Stomach smooth muscle (tissue), 2 donors: ENCODE data around the gene EPB41L4B.
"Not testable (repeated sequence)": the region's sequence is repeated elsewhere in the genome, so short reads cannot be mapped to it uniquely, and the experiment has no call there.

Experiments used
- H3K27ac ChIP-seq: one replicate; pipeline ENCODE4 v1.7.0; 2013; ENCODE audit warnings: mild to moderate bottlenecking, low read length, inconsistent platforms
- H3K27me3 ChIP-seq, 2 donors: one replicate each; pipeline ENCODE4 v1.7.0; 2013; ENCODE audit warnings: low read length in 2 of 2; ENCODE audit not compliant: insufficient read depth in 2 of 2, control insufficient read depth in 1 of 2
- H3K36me3 ChIP-seq, 2 donors: one replicate each; pipeline ENCODE4 v1.7.0; 2013; ENCODE audit warnings: low read length in 2 of 2; ENCODE audit not compliant: control insufficient read depth in 2 of 2, insufficient read depth in 2 of 2
- H3K4me1 ChIP-seq: one replicate; pipeline ENCODE4 v1.7.0; 2013; ENCODE audit warnings: low read length; ENCODE audit not compliant: control insufficient read depth, insufficient read depth
- H3K4me3 ChIP-seq, 2 donors: one replicate each; pipeline ENCODE4 v1.7.0; 2013; ENCODE audit warnings: low read length in 2 of 2
- H3K9ac ChIP-seq, 2 donors: one replicate each; pipeline ENCODE4 v1.7.0; 2013; ENCODE audit warnings: low read length in 2 of 2, mild to moderate bottlenecking in 1 of 2
- H3K9me3 ChIP-seq, 2 donors: one replicate each; pipeline ENCODE4 v1.7.0; 2013; ENCODE audit warnings: low read length in 2 of 2; ENCODE audit not compliant: control insufficient read depth in 2 of 2
- donor health status: healthy.
- donor health status: Pancreatic carcinoma.

The EPB41L4B gene

DNA sequence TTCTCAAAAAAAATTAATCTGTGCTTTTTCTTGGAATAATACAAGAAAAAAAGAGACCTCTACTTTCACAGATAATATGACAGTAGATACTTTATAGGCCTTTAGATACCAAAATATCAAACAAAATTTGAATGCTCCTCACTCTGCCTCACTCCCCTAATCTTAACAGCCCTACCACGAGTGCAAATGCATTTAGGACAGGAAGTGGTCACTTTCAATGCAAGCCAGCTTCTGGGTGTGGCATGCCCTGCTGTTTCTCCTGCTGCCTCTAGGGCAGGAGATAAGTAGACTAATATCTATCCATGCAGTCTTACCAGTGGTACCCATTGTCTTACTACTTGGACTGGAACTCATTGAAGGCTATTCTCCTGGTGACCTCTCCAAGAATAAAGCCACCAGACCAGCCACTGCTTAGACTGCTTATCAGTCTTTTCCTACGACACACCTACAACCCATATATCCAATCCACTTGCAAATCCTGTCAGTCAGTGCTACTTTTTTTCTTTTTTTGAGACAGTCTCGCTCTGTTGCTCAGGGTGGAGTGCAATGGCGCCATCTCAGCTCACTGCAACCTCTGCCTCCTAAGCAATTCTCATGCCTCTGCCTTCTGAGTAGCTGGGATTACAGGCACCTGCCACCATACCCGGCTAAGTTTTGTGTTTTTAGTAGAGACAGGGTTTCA is 176.8 kb downstream of the EPB41L4B start:
- H3K9ac ChIP-seq, result no peak overlapping the region
- H3K4me3 ChIP-seq, result no peak overlapping the region
- H3K36me3 ChIP-seq, result peaks cover 0 to 2% of the 10 kb centered on the region in 2 donors
- no peak overlapping the region for H3K27ac ChIP-seq
- H3K9me3 ChIP-seq, result no peaks in the 10 kb centered on the region
- H3K4me1 ChIP-seq, result no peaks in the 10 kb centered on the region
- H3K27me3 ChIP-seq, result no peaks in the 10 kb centered on the region

DNA sequence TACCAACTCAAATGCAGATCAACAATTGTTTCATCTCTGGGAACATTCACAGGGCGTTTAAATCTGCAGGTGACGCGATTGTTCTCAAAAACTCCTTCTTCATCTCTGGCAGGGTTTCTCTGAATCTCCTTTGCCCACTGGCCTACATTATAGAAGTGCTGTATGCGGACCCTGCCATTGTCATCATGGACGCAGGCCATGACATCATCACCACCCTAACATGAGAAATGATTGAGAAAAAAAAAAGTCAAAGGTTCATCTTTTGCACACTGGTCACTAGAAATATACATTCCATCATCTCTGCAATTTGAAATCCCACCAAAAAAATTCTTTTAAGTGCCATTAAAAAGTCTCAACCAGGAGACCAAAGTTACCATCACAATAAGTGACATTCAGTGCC is 179.5 kb downstream of the EPB41L4B start:
- H3K36me3 ChIP-seq, result no peaks in the 10 kb centered on the region
- H3K4me3 ChIP-seq, result no peak overlapping the region
- no peaks in the 10 kb centered on the region for H3K27me3 ChIP-seq
- H3K4me1 ChIP-seq, result no peaks in the 10 kb centered on the region
- H3K9me3 ChIP-seq, result no peaks in the 10 kb centered on the region
- no peak overlapping the region for H3K9ac ChIP-seq
- no peak overlapping the region for H3K27ac ChIP-seq

DNA sequence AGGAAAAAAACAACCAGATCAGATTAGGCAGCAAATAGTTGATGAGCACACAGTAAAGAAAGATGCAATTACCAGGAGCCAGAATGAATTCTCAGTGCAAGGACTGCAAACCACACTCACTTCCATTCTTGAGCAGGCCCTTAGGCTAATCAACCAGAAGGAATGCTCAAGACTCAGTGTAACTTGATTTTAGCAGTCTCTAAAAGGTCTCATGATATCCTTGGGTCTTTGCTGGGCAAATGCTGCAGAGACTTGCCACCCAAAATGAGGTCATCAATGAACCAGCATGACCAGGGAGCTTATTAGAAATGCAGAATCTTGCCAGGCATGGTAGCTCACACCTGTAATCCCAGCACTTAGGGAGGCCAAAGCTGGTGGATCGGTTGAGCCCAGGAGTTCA is 181.0 kb downstream of the EPB41L4B start:
- H3K36me3 ChIP-seq, result no peaks in the 10 kb centered on the region
- H3K27me3 ChIP-seq, result no peaks in the 10 kb centered on the region
- no peak overlapping the region for H3K4me3 ChIP-seq
- H3K9me3 ChIP-seq, result no peaks in the 10 kb centered on the region
- no peak overlapping the region for H3K27ac ChIP-seq
- no peak overlapping the region for H3K9ac ChIP-seq
- H3K4me1 ChIP-seq, result no peaks in the 10 kb centered on the region

DNA sequence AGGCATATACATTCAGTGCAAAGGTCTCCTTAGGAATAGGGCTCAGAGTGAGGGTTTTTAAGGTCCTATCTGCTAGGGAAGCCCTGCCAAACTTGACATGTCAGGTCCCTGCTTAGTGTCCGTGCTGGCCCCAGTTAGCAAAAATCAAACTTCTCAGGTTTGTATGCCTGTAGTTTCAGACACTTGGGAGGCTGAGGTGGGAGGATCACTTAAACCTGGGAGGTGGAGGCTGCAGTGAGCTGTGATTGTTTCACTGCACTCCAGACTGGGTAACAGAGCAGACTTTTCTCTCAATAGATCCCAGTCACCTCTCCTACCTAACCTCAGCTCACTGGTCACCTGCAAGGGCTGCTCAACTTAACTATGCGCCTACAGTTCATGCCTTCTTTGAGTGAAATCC is 182.4 kb downstream of the EPB41L4B start:
- no peaks in the 10 kb centered on the region for H3K4me1 ChIP-seq
- no peak overlapping the region for H3K27ac ChIP-seq
- H3K27me3 ChIP-seq, result no peaks in the 10 kb centered on the region
- no peak overlapping the region for H3K9ac ChIP-seq
- H3K4me3 ChIP-seq, result no peak overlapping the region
- no peaks in the 10 kb centered on the region for H3K9me3 ChIP-seq
- H3K36me3 ChIP-seq, result no peaks in the 10 kb centered on the region

DNA sequence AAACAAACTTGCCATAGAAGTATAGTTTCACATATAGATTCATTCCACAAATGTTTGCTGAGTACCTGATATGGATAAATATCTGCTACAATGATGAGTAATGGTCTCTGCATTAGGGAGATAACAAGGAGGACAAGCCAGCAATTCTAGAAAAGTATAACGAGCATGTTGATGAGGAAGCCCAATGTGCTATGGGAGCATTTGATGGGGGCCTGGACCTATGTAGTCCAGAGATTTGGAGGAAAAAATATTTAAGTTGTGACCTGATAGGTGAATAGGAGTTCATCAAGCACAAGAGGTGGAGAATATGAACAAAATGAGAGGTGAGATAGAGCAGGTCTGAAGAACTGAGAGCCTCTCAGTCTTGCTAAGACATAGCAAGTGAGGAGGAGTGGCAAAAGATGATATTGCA is 186.7 kb downstream of the EPB41L4B start:
- Histone ChIP-seq H3K4me1 (no peaks in the 10 kb centered on the region), H3K4me3 (no peak overlapping the region), H3K27ac (no peak overlapping the region), H3K9ac (no peak overlapping the region), H3K9me3 (no peaks in the 10 kb centered on the region), H3K27me3 (no peaks in the 10 kb centered on the region), H3K36me3 (no peaks in the 10 kb centered on the region)

DNA sequence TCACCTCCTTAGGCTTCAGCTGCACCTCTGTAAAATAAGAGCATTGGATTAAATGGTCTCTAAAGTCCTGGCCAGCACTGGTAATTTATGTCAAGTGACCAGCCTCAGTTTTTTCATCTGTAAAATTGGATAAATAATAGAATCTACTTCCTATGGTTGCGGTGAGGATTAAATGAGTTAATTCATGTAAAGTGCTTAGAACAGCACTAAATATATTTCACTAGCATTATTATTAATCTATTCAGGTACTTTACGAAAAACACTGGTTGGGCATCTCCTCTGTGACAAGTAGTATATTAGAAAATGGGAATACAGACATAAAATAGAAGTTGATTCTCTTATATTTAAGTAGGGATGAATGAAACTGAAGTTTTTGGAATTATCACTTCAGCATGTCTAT is 187.3 kb downstream of the EPB41L4B start:
- H3K4me1 ChIP-seq, result no peaks in the 10 kb centered on the region
- no peaks in the 10 kb centered on the region for H3K27me3 ChIP-seq
- H3K36me3 ChIP-seq, result no peaks in the 10 kb centered on the region
- no peak overlapping the region for H3K9ac ChIP-seq
- H3K9me3 ChIP-seq, result no peaks in the 10 kb centered on the region
- H3K27ac ChIP-seq, result no peak overlapping the region
- H3K4me3 ChIP-seq, result no peak overlapping the region

DNA sequence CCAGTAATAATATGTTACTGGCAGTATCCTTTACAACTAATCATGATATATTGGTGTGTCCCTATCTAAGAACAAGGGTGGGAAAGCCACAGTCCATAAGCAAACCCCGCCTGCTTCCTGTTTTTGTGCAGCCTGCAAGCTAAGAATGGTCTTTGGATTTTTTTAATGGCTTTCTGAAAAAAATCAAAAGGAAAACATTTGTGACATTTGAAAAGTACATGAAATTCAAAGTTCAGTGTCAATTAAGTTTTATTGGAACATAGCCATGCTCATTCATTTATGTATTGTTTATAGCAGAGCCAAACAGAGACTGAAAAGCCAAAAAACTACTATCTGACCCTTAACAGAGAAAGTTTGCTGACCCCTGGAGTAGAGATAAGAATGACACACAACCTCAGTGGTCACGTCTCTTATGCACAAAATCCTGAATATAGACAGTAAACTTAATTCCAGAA is 188.3 kb downstream of the EPB41L4B start:
- Histone ChIP-seq H3K4me1 (no peaks in the 10 kb centered on the region), H3K4me3 (no peak overlapping the region), H3K27ac (no peak overlapping the region), H3K27me3 (no peaks in the 10 kb centered on the region), H3K9ac (no peak overlapping the region), H3K9me3 (no peaks in the 10 kb centered on the region), H3K36me3 (no peaks in the 10 kb centered on the region)

DNA sequence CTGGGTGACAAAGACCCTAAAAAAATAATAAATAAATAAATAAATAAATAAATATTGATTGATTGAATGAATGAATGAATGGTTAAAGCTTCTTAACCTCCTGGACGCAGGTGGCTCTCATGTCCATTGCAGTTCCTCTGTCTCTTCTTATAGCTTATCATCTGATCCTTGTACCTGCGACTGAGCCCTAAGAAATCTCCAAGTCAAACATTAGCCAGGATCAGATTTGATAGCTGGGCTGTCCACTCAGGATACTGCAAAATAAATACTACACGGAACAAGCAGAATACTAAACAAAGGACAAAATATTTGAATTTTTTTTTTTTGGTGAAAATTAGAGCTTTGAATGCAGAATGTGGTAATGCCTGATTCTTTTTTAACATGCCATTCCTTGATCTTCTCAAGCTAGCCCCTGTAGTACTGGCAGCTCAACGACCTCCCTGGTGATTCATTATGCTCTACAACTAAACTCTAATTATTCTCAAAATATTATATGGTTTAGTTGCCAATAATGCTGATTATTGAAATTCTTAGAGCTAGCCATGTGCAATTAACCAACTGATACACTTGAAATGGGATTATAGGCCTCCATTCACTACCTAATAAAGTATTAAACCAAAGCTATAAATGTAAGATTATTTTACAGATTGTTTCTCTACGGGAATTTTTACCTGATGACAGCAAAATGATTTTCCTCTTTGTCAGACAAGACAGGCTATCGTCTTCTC is 191.2 kb downstream of the EPB41L4B start:
- Histone ChIP-seq H3K27ac (no peak overlapping the region), H3K4me3 (no peak overlapping the region), H3K27me3 (no peaks in the 10 kb centered on the region), H3K36me3 (no peaks in the 10 kb centered on the region), H3K9me3 (no peaks in the 10 kb centered on the region), H3K9ac (no peak overlapping the region), H3K4me1 (no peaks in the 10 kb centered on the region)

DNA sequence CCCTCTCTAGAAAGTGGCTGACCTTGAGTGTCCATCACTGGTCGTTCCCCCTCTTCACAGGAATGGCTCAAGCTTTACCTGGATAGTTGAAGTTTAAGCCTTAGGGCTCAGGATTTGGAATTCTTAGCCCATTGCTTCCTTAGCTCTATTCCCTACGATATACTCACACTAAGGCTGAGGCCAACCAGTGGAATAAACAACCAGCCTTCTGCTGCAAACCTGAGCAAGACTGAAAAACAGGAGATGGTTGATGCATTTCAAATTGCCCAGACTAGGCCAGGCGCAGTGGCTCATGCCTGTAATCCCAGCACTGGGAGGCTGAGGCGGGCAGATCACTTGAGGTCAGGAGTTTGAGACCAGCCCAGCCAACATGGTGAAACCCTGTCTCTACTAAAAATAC is 194.2 kb downstream of the EPB41L4B start:
- not testable (repeated sequence) for H3K27ac ChIP-seq, H3K36me3 ChIP-seq, H3K4me1 ChIP-seq, H3K9me3 ChIP-seq, H3K9ac ChIP-seq, H3K27me3 ChIP-seq, H3K4me3 ChIP-seq

DNA sequence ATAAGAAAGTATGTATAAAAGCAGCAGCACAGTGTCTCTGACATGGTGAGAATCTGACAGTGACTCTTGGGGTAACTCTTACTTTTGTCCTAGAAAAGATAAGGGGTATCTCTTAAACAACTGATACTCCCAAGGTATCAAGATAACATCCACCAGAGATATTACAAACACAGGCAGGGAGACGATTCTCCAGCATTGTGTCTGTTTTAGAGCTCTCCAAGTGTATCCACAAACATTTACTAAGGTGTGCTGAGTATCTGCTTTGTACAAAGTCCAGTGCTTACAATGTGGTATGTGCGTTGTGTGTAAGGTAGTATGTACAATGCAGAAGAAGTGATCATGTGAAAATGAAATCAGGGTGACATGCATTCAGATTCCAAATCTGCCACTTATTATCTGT is 196.7 kb downstream of the EPB41L4B start:
- no peak overlapping the region for H3K4me3 ChIP-seq
- no peaks in the 10 kb centered on the region for H3K9me3 ChIP-seq
- no peak overlapping the region for H3K27ac ChIP-seq
- peaks cover 6% of the 10 kb centered on the region for H3K4me1 ChIP-seq
- H3K27me3 ChIP-seq, result no peaks in the 10 kb centered on the region
- H3K36me3 ChIP-seq, result no peaks in the 10 kb centered on the region
- no peak overlapping the region for H3K9ac ChIP-seq
